ENCODE data around the gene BSPRY. TPM values are rescaled to one million over a fixed set of nuclear protein-coding genes. Genes with fewer than 3 reads are reported as not detected.

Gene BSPRY
- total and polyA plus RNA-seq, 2 of the 13 experiments (the other 11 are each of a cell fraction or from before 2014, with no cell fraction given), result 0.09 to 0.26 TPM

- TF ChIP-seq, protein P1, sequence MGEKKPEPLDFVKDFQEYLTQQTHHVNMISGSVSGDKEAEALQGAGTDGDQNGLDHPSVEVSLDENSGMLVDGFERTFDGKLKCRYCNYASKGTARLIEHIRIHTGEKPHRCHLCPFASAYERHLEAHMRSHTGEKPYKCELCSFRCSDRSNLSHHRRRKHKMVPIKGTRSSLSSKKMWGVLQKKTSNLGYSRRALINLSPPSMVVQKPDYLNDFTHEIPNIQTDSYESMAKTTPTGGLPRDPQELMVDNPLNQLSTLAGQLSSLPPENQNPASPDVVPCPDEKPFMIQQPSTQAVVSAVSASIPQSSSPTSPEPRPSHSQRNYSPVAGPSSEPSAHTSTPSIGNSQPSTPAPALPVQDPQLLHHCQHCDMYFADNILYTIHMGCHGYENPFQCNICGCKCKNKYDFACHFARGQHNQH (CRISPR knock-in tag; IDR thresholded peaks at IDR 0.05), result no peak
- TF ChIP-seq ELF4 (CRISPR knock-in tag; IDR thresholded peaks at IDR 0.05; ENCODE audit: borderline replicate concordance), result no peak
- TF ChIP-seq ZNF83 (CRISPR knock-in tag; IDR thresholded peaks at IDR 0.05; ENCODE audit: borderline replicate concordance), result no peak
- TF ChIP-seq ZSCAN25 (CRISPR knock-in tag; IDR thresholded peaks at IDR 0.05), result peak; percentile 83
- TF ChIP-seq ETV6 (CRISPR knock-in tag; conservative IDR thresholded peaks at IDR 0.05), result no peak
- peak; percentile 22; the same call in 1 of the 2 replicates for TF ChIP-seq KMT2B (CRISPR knock-in tag; IDR thresholded peaks at IDR 0.05)
- TF ChIP-seq TOPORS (CRISPR knock-in tag; IDR thresholded peaks at IDR 0.05), result 0 out of 2 replicates have a peak, but pooled peaks have one; percentile 25
- TF ChIP-seq NR2F6 (IDR thresholded peaks at IDR 0.05), result peak; percentile 30
- peak; percentile 39; the same call in 1 of the 2 replicates for TF ChIP-seq NR2F6 (CRISPR knock-in tag; IDR thresholded peaks at IDR 0.05)
- peak; percentile 53 for TF ChIP-seq POGZ (CRISPR knock-in tag; IDR thresholded peaks at IDR 0.05)
- TF ChIP-seq THAP11 (CRISPR knock-in tag; IDR thresholded peaks at IDR 0.05), result peak; percentile 46; the same call in 1 of the 2 replicates
- no peak for TF ChIP-seq ZNF691 (CRISPR knock-in tag; IDR thresholded peaks at IDR 0.05; ENCODE audit: borderline replicate concordance, low read depth)
- TF ChIP-seq EP300 (IDR thresholded peaks at IDR 0.05; ENCODE audit: low read depth in 2 of 2, low read length in 2 of 2), result no peak
- TF ChIP-seq EP300 (CRISPR knock-in tag; IDR thresholded peaks at IDR 0.05; ENCODE audit: borderline replicate concordance), result no peak
- TF ChIP-seq HOXA9 (CRISPR knock-in tag; IDR thresholded peaks at IDR 0.05; ENCODE audit: borderline replicate concordance), result no peak
- no peak for TF ChIP-seq ZFP62 (CRISPR knock-in tag; IDR thresholded peaks at IDR 0.05)
- no peak; the same call in 1 of the 2 replicates for TF ChIP-seq DMAP1 (CRISPR knock-in tag; IDR thresholded peaks at IDR 0.05)
- TF ChIP-seq RCOR2 (CRISPR knock-in tag; IDR thresholded peaks at IDR 0.05), result peak; percentile 93
- peak; percentile 90 for TF ChIP-seq ZNF687 (CRISPR knock-in tag; IDR thresholded peaks at IDR 0.05)
- 0 out of 2 replicates have a peak, but pooled peaks have one; percentile 13 for TF ChIP-seq REPIN1 (CRISPR knock-in tag; IDR thresholded peaks at IDR 0.05; ENCODE audit: borderline replicate concordance, low read depth)
- no peak for TF ChIP-seq KDM3A (CRISPR knock-in tag; IDR thresholded peaks at IDR 0.05; ENCODE audit: low read depth)
- TF ChIP-seq, protein P2, sequence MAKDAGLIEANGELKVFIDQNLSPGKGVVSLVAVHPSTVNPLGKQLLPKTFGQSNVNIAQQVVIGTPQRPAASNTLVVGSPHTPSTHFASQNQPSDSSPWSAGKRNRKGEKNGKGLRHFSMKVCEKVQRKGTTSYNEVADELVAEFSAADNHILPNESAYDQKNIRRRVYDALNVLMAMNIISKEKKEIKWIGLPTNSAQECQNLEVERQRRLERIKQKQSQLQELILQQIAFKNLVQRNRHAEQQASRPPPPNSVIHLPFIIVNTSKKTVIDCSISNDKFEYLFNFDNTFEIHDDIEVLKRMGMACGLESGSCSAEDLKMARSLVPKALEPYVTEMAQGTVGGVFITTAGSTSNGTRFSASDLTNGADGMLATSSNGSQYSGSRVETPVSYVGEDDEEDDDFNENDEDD (CRISPR knock-in tag; IDR thresholded peaks at IDR 0.05; ENCODE audit: borderline replicate concordance), result no peak
- TF ChIP-seq KLF15 (CRISPR knock-in tag; IDR thresholded peaks at IDR 0.05; ENCODE audit: borderline replicate concordance), result no peak
- TF ChIP-seq, protein P3, sequence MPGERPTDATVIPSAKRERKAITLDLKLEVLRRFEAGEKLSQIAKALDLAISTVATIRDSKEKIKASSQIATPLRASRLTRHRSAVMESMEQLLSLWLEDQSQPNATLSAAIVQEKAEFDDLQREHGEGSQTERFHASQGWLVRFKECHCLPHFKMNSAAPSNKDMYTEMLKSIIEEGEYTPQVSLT (CRISPR knock-in tag; IDR thresholded peaks at IDR 0.05; ENCODE audit: borderline replicate concordance, low read depth), result no peak
Observed at GRCh38 chr9:113302792-113303418, 46.4 kb upstream of the BSPRY start, which contains the start of gene RNF183 (continued).
